ENCODE measurements around the gene LDAH.

GRCh38 chr2:20689428-20690264, 133.3 kb downstream of the LDAH start:
- TF ChIP-seq SUZ12 (IDR thresholded peaks at IDR 0.05; ENCODE audit: extremely low read depth, insufficient read depth, insufficient read length) (no peak), YY1 (IDR thresholded peaks at IDR 0.05; ENCODE audit: insufficient read depth, insufficient read length) (no peak)

Data from NT2/D1 (cell line).